HEK293T (cell line): Measurements from ENCODE around the gene CHRM4.

Experiments
- CTCF ChIA-PET: fragments of 350-600 bp; formaldehyde crosslinking; extraction: SDS; loops from one replicate; lab custom pipeline; 2021; ENCODE audit warnings: antibody characterized with exemption, inconsistent platforms; lab: Yijun Ruan, JAX
- POLR2A ChIA-PET: fragments of 350-600 bp; formaldehyde crosslinking; extraction: SDS; loops from one replicate; lab custom pipeline; 2020; ENCODE audit warnings: antibody characterized with exemption, inconsistent platforms; lab: Yijun Ruan, JAX
- DNase-seq: peaks from one replicate; pipeline ENCODE4 v3.0.0; 2012; ENCODE audit warnings: mixed read lengths; ENCODE audit errors: extremely low spot score
- ARNT ChIP-seq: fragments of 450-650 bp; IDR thresholded peaks from 2 replicates; pipeline ENCODE4 v1.6.1; 2017; ENCODE audit warnings: mild to moderate bottlenecking
- BHLHE40 ChIP-seq: fragments of 450-650 bp; IDR thresholded peaks from 2 replicates; pipeline ENCODE4 v1.6.1; 2016; ENCODE audit warnings: mild to moderate bottlenecking, moderate library complexity, borderline replicate concordance
- CTBP1 ChIP-seq: fragments of 450-650 bp; IDR thresholded peaks from 2 replicates; pipeline ENCODE4 v1.6.1; 2016; ENCODE audit warnings: borderline replicate concordance
- ELF4 ChIP-seq: fragments of 450-650 bp; IDR thresholded peaks from 2 replicates; pipeline ENCODE4 v1.6.1; 2017; ENCODE audit warnings: antibody characterized with exemption
- FOXA1 ChIP-seq: fragments of 450-650 bp; IDR thresholded peaks from 2 replicates; pipeline ENCODE4 v1.6.1; 2016; ENCODE audit warnings: mild to moderate bottlenecking
- FOXK2 ChIP-seq: fragments of 450-650 bp; IDR thresholded peaks from 2 replicates; pipeline ENCODE4 v1.6.1; 2016; ENCODE audit warnings: mild to moderate bottlenecking
- FOXM1 ChIP-seq: fragments of 450-650 bp; IDR thresholded peaks from 2 replicates; pipeline ENCODE4 v1.6.1; 2017; ENCODE audit warnings: mild to moderate bottlenecking, borderline replicate concordance
- HDGF ChIP-seq: fragments of 450-650 bp; IDR thresholded peaks from 2 replicates; pipeline ENCODE4 v1.6.1; 2017; ENCODE audit warnings: antibody characterized with exemption, borderline replicate concordance
- L3MBTL2 ChIP-seq: fragments of 450-650 bp; conservative IDR thresholded peaks from 2 replicates; pipeline ENCODE4 v1.6.1; 2016; ENCODE audit warnings: mild to moderate bottlenecking
- LEF1 ChIP-seq: fragments of 450-650 bp; IDR thresholded peaks from 2 replicates; pipeline ENCODE4 v1.6.1; 2017; ENCODE audit warnings: mild to moderate bottlenecking, borderline replicate concordance
- NFRKB ChIP-seq: fragments of 450-650 bp; IDR thresholded peaks from 2 replicates; pipeline ENCODE4 v1.6.1; 2016; ENCODE audit warnings: mild to moderate bottlenecking, moderate library complexity
- SP1 ChIP-seq: fragments of 450-650 bp; IDR thresholded peaks from 2 replicates; pipeline ENCODE4 v1.6.1; 2017
- SUZ12 ChIP-seq: fragments of 450-650 bp; IDR thresholded peaks from 2 replicates; pipeline ENCODE4 v1.6.1; 2016; ENCODE audit warnings: mild to moderate bottlenecking
- TARDBP ChIP-seq: fragments of 450-650 bp; IDR thresholded peaks from 2 replicates; pipeline ENCODE4 v1.6.1; 2016
- ZNF384 ChIP-seq: fragments of 450-650 bp; IDR thresholded peaks from 2 replicates; pipeline ENCODE4 v1.6.1; 2016
- TF ChIP-seq, protein P1 (sequence below): fragments of 450-650 bp; IDR thresholded peaks from 2 replicates; pipeline ENCODE4 v1.6.1; 2016

CHRM4 gene

DNA sequence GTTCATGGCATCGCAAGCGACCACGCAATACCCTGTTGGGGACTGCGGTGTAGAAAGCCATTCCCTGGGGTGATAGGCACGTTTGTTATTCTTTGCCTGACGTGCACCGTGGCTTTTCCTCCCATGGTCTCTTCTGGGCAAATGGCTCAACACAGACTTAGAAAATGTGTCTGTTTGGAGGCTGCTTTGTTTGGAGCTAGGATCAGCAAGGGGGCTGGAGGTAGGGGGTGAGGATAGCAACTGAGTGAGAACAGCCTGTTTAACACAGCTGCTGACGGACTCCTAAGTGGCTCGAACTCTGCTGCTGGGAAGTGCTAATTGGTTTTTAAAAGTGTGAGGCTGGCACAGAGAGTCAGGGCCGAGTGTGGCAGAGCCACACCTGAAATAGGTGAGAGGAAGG is 16.1 kb upstream of the CHRM4 start:
- ChIA-PET CTCF (interaction anchor here (0.6 kb wide), 1 partner anchor 84 kb away, joined by 3 read pairs; no protein-coding TSS in a partner anchor), POLR2A (no interaction called here)
- TF ChIP-seq, protein P1, sequence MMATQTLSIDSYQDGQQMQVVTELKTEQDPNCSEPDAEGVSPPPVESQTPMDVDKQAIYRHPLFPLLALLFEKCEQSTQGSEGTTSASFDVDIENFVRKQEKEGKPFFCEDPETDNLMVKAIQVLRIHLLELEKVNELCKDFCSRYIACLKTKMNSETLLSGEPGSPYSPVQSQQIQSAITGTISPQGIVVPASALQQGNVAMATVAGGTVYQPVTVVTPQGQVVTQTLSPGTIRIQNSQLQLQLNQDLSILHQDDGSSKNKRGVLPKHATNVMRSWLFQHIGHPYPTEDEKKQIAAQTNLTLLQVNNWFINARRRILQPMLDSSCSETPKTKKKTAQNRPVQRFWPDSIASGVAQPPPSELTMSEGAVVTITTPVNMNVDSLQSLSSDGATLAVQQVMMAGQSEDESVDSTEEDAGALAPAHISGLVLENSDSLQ: no peak
- TF ChIP-seq FOXK2 (no peak), ARNT (no peak), LEF1 (no peak), SUZ12 (no peak), SP1 (no peak), CTBP1 (no peak)
- no peak for DNase-seq

DNA sequence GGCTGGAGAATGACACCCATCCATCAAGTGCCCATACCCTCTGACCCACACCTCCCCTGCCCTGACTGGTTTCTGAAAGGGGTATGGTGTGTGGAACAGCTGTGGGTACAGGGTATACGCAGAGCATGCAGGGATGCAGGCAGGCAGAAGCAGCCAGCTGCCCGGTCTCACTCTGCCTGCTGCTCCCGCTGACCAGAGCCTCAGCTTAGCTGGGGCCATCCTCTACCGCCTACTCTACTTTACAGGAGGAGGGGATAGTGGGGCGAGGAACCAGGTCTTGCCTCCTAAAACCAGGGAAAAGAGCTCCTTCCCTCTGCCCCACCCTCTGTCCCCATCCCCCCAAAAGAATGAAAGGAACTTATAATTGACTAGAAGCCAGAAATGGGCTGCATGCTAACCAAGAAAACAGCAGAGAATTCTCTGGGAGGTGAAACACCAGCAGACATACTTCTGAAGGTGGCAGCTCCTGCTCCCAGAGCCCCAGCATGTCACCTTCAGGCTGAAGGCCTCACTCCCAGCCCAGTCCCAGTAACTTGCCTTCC is 13.0 kb upstream of the CHRM4 start:
- ChIA-PET POLR2A (no interaction called here), CTCF (interaction anchor here (0.6 to 1.4 kb wide), 3 partner anchors 15 to 85 kb away, joined by 3 to 5 read pairs (median 3); no protein-coding TSS in a partner anchor)

DNA sequence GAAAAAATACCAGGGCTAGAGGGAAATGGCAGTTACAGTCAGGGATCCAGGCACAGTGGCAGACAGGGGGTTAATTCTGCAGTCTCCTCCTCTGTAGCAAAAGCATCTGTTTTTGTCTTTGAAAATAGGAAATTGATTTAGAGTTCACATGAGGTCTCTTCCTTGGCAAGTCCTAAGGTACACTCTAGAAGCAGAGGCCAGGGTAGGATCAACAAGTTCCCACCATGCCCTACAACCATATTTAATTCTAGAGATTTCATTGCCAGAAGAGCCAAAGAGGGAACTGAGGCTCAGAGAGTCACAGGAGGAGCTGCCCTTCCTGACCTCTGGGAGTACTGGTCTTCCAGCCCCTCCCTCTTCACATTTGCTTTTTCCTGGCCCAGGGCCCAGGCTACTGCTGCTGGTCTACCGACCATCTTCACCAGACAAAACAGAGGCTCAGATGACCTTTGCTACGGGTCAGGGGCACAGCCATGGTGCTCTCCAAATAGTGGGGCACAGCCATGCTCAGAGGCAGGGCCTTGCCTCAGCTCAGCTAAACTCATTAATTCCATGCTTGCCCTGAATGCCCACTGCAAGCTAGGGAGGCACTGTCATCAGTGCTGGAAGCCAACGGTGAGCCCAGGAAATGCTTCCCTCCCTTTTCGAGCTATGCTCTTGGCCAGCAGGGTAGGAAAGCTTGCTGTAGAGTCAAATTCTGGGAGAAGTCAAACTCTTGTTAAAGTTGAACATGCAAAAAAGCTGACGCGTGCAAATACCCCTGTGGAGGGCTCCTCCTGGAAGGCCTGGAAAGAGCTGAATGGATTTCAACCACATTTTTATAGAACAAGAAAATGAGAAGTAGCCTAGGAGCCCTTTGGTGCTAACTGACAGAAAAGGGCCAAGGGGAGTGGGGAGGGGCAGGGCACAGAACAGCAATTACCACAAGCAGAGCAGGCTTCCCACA is 11.7 kb upstream of the CHRM4 start:
- no peak for DNase-seq
- ChIA-PET POLR2A (no interaction called here), CTCF (interaction anchor here (1.4 kb wide), 1 partner anchor 14 kb away, joined by 5 read pairs; no protein-coding TSS in a partner anchor)
- no peak for TF ChIP-seq SUZ12
- no peak for TF ChIP-seq FOXK2
- no peak for TF ChIP-seq FOXA1
- no peak for TF ChIP-seq ELF4
- TF ChIP-seq LEF1: no peak
- TF ChIP-seq FOXM1: no peak
- no peak for TF ChIP-seq ARNT
- TF ChIP-seq CTBP1: no peak
- TF ChIP-seq BHLHE40: no peak
- no peak for TF ChIP-seq L3MBTL2
- no peak for TF ChIP-seq NFRKB
- TF ChIP-seq, protein P1: no peak
- no peak for TF ChIP-seq ZNF384
- TF ChIP-seq HDGF: no peak
- TF ChIP-seq SP1: no peak
- TF ChIP-seq TARDBP: no peak

More for the DNA sequence above, 13.0 kb upstream of the CHRM4 start:
- TF ChIP-seq CTBP1: no peak
- TF ChIP-seq HDGF: no peak
- TF ChIP-seq FOXM1: no peak
- no peak for TF ChIP-seq FOXK2
- TF ChIP-seq L3MBTL2: no peak
- TF ChIP-seq, protein P1: no peak
- no peak for TF ChIP-seq BHLHE40
- TF ChIP-seq ARNT: no peak
- no peak for TF ChIP-seq FOXA1
- no peak for DNase-seq

- ChIA-PET CTCF (interaction anchor here (0.6 kb wide), 1 partner anchor 11 kb away, joined by 4 read pairs; no protein-coding TSS in a partner anchor), POLR2A (no interaction called here)
- no peak for DNase-seq
- no peak for TF ChIP-seq L3MBTL2
- TF ChIP-seq NFRKB: no peak
These were observed 6.0 kb upstream of the CHRM4 start for GRCh38 chr11:46397526-46397925.

GRCh38 chr11:46393759-46394158 is 2.2 kb upstream of the CHRM4 start:
- TF ChIP-seq TARDBP: no peak
- TF ChIP-seq BHLHE40: no peak
- TF ChIP-seq ZNF384: no peak
- ChIA-PET CTCF (interaction anchor here (1.4 kb wide), 1 partner anchor 10 kb away, joined by 3 read pairs; no protein-coding TSS in a partner anchor), POLR2A (no interaction called here)
- DNase-seq: no peak

GRCh38 chr11:46393231-46393616 is 1.6 kb upstream of the CHRM4 start:
- DNase-seq: no peak
- ChIA-PET CTCF (interaction anchor here (0.5 to 1.4 kb wide), 3 partner anchors 10 to 89 kb away, joined by 3 read pairs; no protein-coding TSS in a partner anchor), POLR2A (interaction anchor here (2.0 kb wide), 2 partner anchors 10 to 150 kb away, joined by 8 to 10 read pairs; no protein-coding TSS in a partner anchor)
- TF ChIP-seq BHLHE40: no peak
- TF ChIP-seq FOXK2: no peak
- TF ChIP-seq LEF1: no peak
- no peak for TF ChIP-seq ELF4
- no peak for TF ChIP-seq NFRKB
- no peak for TF ChIP-seq FOXA1
- TF ChIP-seq FOXM1: no peak
- TF ChIP-seq SP1: no peak
- TF ChIP-seq, protein P1: no peak
- TF ChIP-seq CTBP1: no peak
- TF ChIP-seq ZNF384: no peak
- no peak for TF ChIP-seq SUZ12
- no peak for TF ChIP-seq L3MBTL2
- no peak for TF ChIP-seq TARDBP
- no peak for TF ChIP-seq HDGF
- no peak for TF ChIP-seq ARNT
